DOHH2 (cell line): ENCODE results near the gene GKN2.

Experiments used
- H3F3A ChIP-seq: fragments of 200-600 bp; sonication (generic), shearing (Covaris generic); 2 replicates; pipeline ENCODE4 v1.6.0; 2016; ENCODE audit warnings: antibody characterized with exemption, mild to moderate bottlenecking; ENCODE audit not compliant: control insufficient read depth, insufficient read depth
- H3K27ac ChIP-seq: fragments of 200-600 bp; sonication (generic); 2 replicates; pipeline ENCODE4 v1.5.1; 2014; ENCODE audit warnings: low read depth, mild to moderate bottlenecking, low read length, moderate library complexity
- H3K27me3 ChIP-seq: fragments of 200-600 bp; sonication (generic); 2 replicates; pipeline ENCODE4 v1.6.1; 2014; ENCODE audit warnings: mild to moderate bottlenecking, low read length, mixed read lengths; ENCODE audit not compliant: control insufficient read depth
- H3K36me3 ChIP-seq: fragments of 200-600 bp; sonication (generic); 2 replicates; pipeline ENCODE4 v1.6.1; 2014; ENCODE audit warnings: mild to moderate bottlenecking, low read length, moderate library complexity, mixed read lengths; ENCODE audit not compliant: control insufficient read depth
- H3K4me1 ChIP-seq: fragments of 200-600 bp; sonication (generic); 2 replicates; pipeline ENCODE4 v1.6.1; 2014; ENCODE audit warnings: mild to moderate bottlenecking, low read length, mixed read lengths; ENCODE audit not compliant: control insufficient read depth
- H3K4me2 ChIP-seq: fragments of 200-600 bp; sonication (generic); 2 replicates; pipeline ENCODE4 v1.6.0; 2014; ENCODE audit warnings: mild to moderate bottlenecking, low read length, moderate library complexity
- H3K4me3 ChIP-seq: fragments of 200-600 bp; sonication (generic); 2 replicates; pipeline ENCODE4 v1.5.1; 2014; ENCODE audit warnings: mild to moderate bottlenecking, low read length, mixed read lengths
- H3K79me2 ChIP-seq: fragments of 200-600 bp; sonication (generic); 2 replicates; pipeline ENCODE4 v1.6.1; 2014; ENCODE audit warnings: mild to moderate bottlenecking, low read length, mixed read lengths; ENCODE audit not compliant: control insufficient read depth
- H3K9me2 ChIP-seq: fragments of 200-600 bp; sonication (generic); replicated peaks from 2 replicates; pipeline ENCODE4 v1.6.1; 2014; ENCODE audit warnings: mild to moderate bottlenecking, low read length, mixed read lengths; ENCODE audit not compliant: control insufficient read depth
- H3K9me3 ChIP-seq: fragments of 200-600 bp; sonication (generic); 2 replicates; pipeline ENCODE4 v1.6.1; 2014; ENCODE audit warnings: antibody characterized with exemption, low read length, mixed read lengths; ENCODE audit not compliant: control insufficient read depth, insufficient read depth
- H4K20me1 ChIP-seq: fragments of 200-600 bp; sonication (generic); 2 replicates; pipeline ENCODE4 v1.6.0; 2014; ENCODE audit warnings: low read depth, mild to moderate bottlenecking, antibody characterized with exemption, low read length, moderate library complexity; ENCODE audit not compliant: control insufficient read depth, insufficient read depth
- EZH2phosphoT487 ChIP-seq: fragments of 200-600 bp; sonication (generic); IDR thresholded peaks from 2 replicates; pipeline ENCODE4 v1.6.1; 2017; ENCODE audit warnings: borderline replicate concordance, mild to moderate bottlenecking, antibody characterized with exemption, low read length, moderate library complexity, mixed read lengths
- TF ChIP-seq, protein P1 (sequence below): fragments of 200-600 bp; sonication (generic); IDR thresholded peaks from one replicate; pipeline ENCODE4 v1.5.1; 2014; ENCODE audit warnings: antibody characterized with exemption, mild to moderate bottlenecking, low read depth, low read length; ENCODE audit not compliant: poor library complexity, severe bottlenecking

GKN2 gene

DNA sequence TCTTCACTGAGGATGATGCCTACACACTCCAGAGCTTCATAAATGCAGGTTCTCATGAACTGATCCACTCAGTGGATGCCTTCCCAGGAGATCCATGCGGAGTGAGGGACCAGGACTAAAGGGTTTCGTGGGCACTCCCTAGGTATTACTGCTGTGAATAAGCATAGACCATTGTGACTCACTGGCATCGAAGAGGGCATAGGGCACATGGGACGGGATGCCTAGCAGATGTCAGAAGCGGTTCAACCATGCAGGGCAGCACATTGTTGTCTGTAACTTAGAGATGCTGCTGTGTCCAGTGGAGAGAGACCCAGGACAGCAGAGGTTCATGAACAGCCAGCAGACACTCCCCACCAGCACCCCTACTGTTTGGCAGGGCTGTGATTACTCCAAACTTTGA, 17.2 kb downstream of the GKN2 start:
- Histone ChIP-seq H3K4me3 (no peak overlapping the region), H3K79me2 (no peaks in the 10 kb centered on the region), H3K27me3 (peaks cover 4% of the 10 kb centered on the region), H3K4me1 (no peaks in the 10 kb centered on the region), H3K9me3 (no peaks in the 10 kb centered on the region; the same call in 1 of the 2 replicates), H3K36me3 (no peaks in the 10 kb centered on the region), H3K9me2 (no peaks in the 10 kb centered on the region), H3K27ac (no peak overlapping the region), H3K4me2 (no peak overlapping the region), H3F3A (no peaks in the 10 kb centered on the region), H4K20me1 (no peaks in the 10 kb centered on the region)
- TF ChIP-seq, protein P1, sequence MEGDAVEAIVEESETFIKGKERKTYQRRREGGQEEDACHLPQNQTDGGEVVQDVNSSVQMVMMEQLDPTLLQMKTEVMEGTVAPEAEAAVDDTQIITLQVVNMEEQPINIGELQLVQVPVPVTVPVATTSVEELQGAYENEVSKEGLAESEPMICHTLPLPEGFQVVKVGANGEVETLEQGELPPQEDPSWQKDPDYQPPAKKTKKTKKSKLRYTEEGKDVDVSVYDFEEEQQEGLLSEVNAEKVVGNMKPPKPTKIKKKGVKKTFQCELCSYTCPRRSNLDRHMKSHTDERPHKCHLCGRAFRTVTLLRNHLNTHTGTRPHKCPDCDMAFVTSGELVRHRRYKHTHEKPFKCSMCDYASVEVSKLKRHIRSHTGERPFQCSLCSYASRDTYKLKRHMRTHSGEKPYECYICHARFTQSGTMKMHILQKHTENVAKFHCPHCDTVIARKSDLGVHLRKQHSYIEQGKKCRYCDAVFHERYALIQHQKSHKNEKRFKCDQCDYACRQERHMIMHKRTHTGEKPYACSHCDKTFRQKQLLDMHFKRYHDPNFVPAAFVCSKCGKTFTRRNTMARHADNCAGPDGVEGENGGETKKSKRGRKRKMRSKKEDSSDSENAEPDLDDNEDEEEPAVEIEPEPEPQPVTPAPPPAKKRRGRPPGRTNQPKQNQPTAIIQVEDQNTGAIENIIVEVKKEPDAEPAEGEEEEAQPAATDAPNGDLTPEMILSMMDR = no peak
- TF ChIP-seq EZH2phosphoT487 = no peak

DNA sequence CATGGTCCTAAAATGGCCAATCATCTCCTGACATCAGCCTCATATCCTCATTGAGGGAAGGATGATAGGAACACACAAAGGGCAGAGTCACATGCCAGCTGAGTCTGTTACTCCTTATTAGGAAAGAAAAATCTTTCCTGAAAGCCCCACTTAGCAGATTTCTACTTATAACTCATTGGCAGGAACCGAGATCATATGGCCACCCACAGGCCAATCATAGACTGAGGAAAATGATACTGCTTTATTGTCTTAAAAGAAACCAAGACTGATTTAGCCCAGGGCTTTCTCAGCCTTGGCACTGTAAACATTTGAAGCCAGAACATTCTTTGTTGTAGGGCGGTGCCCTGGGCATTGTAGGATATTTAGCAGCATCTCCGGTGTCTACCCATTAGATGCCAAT, 18.7 kb downstream of the GKN2 start:
- Histone ChIP-seq H3F3A (no peaks in the 10 kb centered on the region), H3K4me1 (no peaks in the 10 kb centered on the region), H3K9me2 (no peaks in the 10 kb centered on the region), H3K27ac (no peak overlapping the region), H3K27me3 (peaks cover 4% of the 10 kb centered on the region), H3K9me3 (no peaks in the 10 kb centered on the region), H3K36me3 (no peaks in the 10 kb centered on the region), H3K4me3 (no peak overlapping the region), H3K79me2 (no peaks in the 10 kb centered on the region), H3K4me2 (no peak overlapping the region), H4K20me1 (no peaks in the 10 kb centered on the region)
- TF ChIP-seq EZH2phosphoT487 = no peak
- TF ChIP-seq, protein P1 = no peak

DNA sequence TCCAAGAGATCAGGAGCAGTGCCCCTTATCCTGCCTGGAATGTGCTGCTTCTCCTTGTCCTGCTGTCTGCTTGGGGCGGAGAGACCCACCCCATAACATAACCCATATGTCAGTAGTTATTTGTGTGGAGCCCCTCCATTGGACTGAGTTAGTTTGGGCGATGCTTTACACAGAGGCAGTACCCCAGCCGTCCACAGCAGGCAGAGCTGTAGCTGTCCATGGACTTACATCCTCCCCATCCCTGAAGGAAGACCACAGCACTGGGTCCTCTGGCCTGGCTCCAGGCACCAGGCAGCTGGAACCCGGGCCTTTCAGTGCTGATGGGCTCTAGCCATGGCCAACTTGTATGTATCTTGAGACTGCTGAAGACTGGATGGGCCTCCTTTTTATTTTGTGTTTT, 20.3 kb downstream of the GKN2 start:
- Histone ChIP-seq H4K20me1 (no peaks in the 10 kb centered on the region), H3K4me3 (no peak overlapping the region), H3K79me2 (no peaks in the 10 kb centered on the region), H3K9me3 (no peaks in the 10 kb centered on the region), H3K9me2 (no peaks in the 10 kb centered on the region), H3K4me2 (no peak overlapping the region), H3K27ac (no peak overlapping the region), H3K36me3 (no peaks in the 10 kb centered on the region), H3K27me3 (peaks cover 4% of the 10 kb centered on the region), H3K4me1 (no peaks in the 10 kb centered on the region), H3F3A (no peaks in the 10 kb centered on the region)
- TF ChIP-seq, protein P1 = no peak
- no peak for TF ChIP-seq EZH2phosphoT487

DNA sequence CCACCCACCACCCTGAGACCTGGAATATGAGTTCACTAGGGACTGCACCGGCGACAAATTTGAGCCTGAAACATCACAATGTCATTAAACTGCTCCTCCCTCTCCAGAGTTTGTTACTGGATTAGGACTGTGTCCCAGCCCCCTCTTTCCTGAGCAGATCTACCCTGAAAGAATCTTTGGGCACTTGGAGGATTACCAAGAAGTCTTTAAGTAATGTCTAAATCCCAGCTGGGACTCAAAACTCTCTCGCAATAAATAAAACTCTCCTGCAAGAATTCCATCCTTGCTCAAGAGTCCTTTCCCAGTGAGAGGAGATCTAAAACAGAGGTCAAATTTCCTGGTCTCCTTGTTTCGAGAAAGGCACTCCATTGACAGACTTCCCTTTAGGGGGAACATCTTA, 20.9 kb downstream of the GKN2 start:
- Histone ChIP-seq H3F3A (no peaks in the 10 kb centered on the region), H4K20me1 (no peaks in the 10 kb centered on the region), H3K27ac (no peak overlapping the region), H3K4me2 (no peak overlapping the region), H3K36me3 (no peaks in the 10 kb centered on the region), H3K27me3 (no peaks in the 10 kb centered on the region; the same call in 1 of the 2 replicates), H3K4me3 (no peak overlapping the region), H3K79me2 (no peaks in the 10 kb centered on the region), H3K4me1 (no peaks in the 10 kb centered on the region), H3K9me3 (no peaks in the 10 kb centered on the region), H3K9me2 (no peaks in the 10 kb centered on the region)
- TF ChIP-seq, protein P1 = no peak
- no peak for TF ChIP-seq EZH2phosphoT487
